Esophagus squamous epithelium (tissue), 4 donors: ENCODE measurements around the gene RIPOR2.
"Not testable (repeated sequence)": the region's sequence is repeated elsewhere in the genome, so short reads cannot be mapped to it uniquely, and the experiment has no call there.

Source experiments
- POLR2A ChIP-seq, 4 donors: fragments of 450-650 bp; IDR thresholded peaks; one replicate each; pipeline ENCODE4 v1.6.1; 2017; ENCODE audit warnings: antibody characterized with exemption in 4 of 4, mild to moderate bottlenecking in 4 of 4, moderate library complexity in 3 of 4
- TF ChIP-seq, protein P1 (sequence below), 6 experiments: fragments of 450-650 bp in 4 of 6; fragments of 200-600 bp in 2 of 6; sonication (generic) in 2 of 6; IDR thresholded peaks; one replicate each; pipeline ENCODE4 v1.5.1; 2016 to 2019; ENCODE audit warnings: antibody characterized with exemption in 6 of 6, mild to moderate bottlenecking in 4 of 6, moderate library complexity in 4 of 6

- TF ChIP-seq POLR2A (IDR thresholded peaks at IDR 0.05) = not testable (repeated sequence)
- TF ChIP-seq, protein P1, sequence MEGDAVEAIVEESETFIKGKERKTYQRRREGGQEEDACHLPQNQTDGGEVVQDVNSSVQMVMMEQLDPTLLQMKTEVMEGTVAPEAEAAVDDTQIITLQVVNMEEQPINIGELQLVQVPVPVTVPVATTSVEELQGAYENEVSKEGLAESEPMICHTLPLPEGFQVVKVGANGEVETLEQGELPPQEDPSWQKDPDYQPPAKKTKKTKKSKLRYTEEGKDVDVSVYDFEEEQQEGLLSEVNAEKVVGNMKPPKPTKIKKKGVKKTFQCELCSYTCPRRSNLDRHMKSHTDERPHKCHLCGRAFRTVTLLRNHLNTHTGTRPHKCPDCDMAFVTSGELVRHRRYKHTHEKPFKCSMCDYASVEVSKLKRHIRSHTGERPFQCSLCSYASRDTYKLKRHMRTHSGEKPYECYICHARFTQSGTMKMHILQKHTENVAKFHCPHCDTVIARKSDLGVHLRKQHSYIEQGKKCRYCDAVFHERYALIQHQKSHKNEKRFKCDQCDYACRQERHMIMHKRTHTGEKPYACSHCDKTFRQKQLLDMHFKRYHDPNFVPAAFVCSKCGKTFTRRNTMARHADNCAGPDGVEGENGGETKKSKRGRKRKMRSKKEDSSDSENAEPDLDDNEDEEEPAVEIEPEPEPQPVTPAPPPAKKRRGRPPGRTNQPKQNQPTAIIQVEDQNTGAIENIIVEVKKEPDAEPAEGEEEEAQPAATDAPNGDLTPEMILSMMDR (IDR thresholded peaks at IDR 0.05) = not testable (repeated sequence)
These were observed 170.6 kb downstream of the RIPOR2 start for GRCh38 chr6:24764833-24765828.
